Measurements from ENCODE around the gene PPIB. TPM values are rescaled to one million over a fixed set of nuclear protein-coding genes. Genes with fewer than 3 reads are reported as not detected.

The PPIB gene
- total RNA-seq, 1 donor from 2014 or later = 674 TPM

GRCh38 chr15:64162478-64162868 lies 349 bp downstream of the PPIB start:
- no peak for DNase-seq (ENCODE audit: low spot score in 2 of 2)
- Histone ChIP-seq H3K4me3 (peak overlapping the region; percentile 90 to 96), H3K4me1 (peaks cover 18 to 22% of the 10 kb centered on the region in 2 donors), H3K27ac (peak overlapping the region; percentile 91 to 95), H3K27me3 (no peaks in the 10 kb centered on the region), H3K36me3 (peaks cover 41 to 43% of the 10 kb centered on the region in 2 donors), H3K9me3 (no peaks in the 10 kb centered on the region)
- intact Hi-C loops (cut with DNase I) = loop anchor here (2.0 kb wide), 3 partner anchors 70 to 298 kb away; partner anchors contain the start of genes CIAO2A, TRIP4 and ZNF609
- no peak for TF ChIP-seq CTCF (IDR thresholded peaks at IDR 0.05)

DNA sequence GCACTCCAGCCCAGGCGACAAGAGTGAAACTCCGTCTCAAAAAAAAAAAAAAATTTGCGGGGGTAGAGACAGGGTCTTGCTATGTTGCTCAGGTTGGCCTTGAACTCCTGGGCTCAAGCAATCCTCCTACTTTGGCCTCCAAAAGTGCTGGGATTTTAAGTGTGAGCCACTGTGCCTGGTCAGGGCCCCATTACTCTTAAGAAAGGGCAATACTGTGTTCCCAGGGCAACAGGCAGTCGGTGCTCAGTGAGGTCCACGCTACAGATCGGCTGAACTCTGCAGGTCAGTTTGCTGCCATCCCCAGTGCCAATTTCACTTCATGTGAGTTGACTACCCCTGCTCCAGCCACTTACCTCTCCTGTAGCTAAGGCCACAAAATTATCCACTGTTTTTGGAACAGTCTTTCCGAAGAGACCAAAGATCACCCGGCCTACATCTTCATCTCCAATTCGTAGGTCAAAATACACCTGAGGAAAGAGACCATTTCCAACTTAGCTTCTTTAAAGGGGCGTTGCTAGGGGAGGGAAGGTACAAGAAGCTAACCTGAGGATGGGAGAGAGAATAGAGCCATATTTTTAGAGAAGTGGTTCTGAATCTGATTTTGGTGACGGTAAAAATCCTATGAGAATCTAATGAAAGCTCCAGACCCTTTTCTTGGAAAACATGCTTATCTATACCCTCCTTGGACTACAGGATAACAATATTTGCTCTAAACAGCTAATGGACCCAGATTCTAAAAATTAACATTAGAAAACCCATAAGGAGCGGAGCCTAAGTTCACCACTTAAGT lies 939 bp downstream of the PPIB start:
- Histone ChIP-seq H3K36me3 (peaks cover 47 to 49% of the 10 kb centered on the region in 2 donors), H3K4me1 (peaks cover 18 to 22% of the 10 kb centered on the region in 2 donors), H3K27ac (peak overlapping the region; percentile 91 to 95), H3K9me3 (no peaks in the 10 kb centered on the region), H3K4me3 (peak overlapping the region; percentile 90 to 96), H3K27me3 (no peaks in the 10 kb centered on the region)
- intact Hi-C loops (cut with DNase I) = loop anchor here (2.0 kb wide), 3 partner anchors 69 to 299 kb away; partner anchors contain the start of genes CIAO2A, TRIP4 and ZNF609
- TF ChIP-seq CTCF (IDR thresholded peaks at IDR 0.05) = no peak
- no peak for DNase-seq (ENCODE audit: low spot score in 2 of 2)

GRCh38 chr15:64158363-64159134 lies 4.3 kb downstream of the PPIB start:
- intact Hi-C loops (cut with DNase I) = no loop called here
- H3K4me1 ChIP-seq = peaks cover 18 to 25% of the 10 kb centered on the region in 2 donors

DNA sequence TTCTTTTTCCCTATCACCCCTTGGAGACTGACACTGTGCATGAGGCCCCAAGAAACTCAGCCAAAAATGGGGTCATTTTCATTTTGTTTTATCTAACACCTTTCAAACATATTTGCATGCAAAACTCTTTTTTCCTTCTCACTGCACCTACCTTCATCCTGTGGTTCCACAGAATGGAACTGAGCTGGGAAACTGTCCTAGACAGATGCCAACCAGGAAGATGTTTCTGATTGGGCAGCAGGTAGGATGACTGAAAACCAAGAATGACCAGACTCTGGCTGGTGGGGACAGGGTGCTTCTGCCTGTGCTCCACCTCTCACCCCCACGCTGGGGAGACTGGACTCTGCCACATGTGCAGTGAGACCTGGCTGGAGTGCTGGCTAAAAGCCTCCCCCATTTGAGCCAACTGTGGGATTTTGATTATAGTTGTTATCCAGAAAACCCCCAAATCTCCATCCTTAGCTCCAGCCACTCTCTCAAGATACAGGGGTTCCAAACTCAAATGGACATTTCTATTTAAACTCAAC lies 5.2 kb downstream of the PPIB start:
- Histone ChIP-seq H3K36me3 (peaks cover 69 to 78% of the 10 kb centered on the region in 2 donors), H3K27ac (no peak overlapping the region), H3K4me3 (no peak overlapping the region), H3K27me3 (no peaks in the 10 kb centered on the region), H3K9me3 (no peaks in the 10 kb centered on the region), H3K4me1 (peaks cover 18 to 32% of the 10 kb centered on the region in 2 donors)
- intact Hi-C loops (cut with DNase I) = no loop called here
- DNase-seq (ENCODE audit: low spot score in 2 of 2) = no peak
- TF ChIP-seq CTCF (IDR thresholded peaks at IDR 0.05) = no peak

More at GRCh38 chr15:64158363-64159134, 4.3 kb downstream of the PPIB start:
- no peak for TF ChIP-seq CTCF (IDR thresholded peaks at IDR 0.05)
- no peaks in the 10 kb centered on the region for H3K9me3 ChIP-seq
- no peaks in the 10 kb centered on the region for H3K27me3 ChIP-seq
- DNase-seq (ENCODE audit: low spot score in 2 of 2) = no peak
- no peak overlapping the region for H3K27ac ChIP-seq
- peaks cover 69 to 78% of the 10 kb centered on the region in 2 donors for H3K36me3 ChIP-seq
- no peak overlapping the region for H3K4me3 ChIP-seq

DNA sequence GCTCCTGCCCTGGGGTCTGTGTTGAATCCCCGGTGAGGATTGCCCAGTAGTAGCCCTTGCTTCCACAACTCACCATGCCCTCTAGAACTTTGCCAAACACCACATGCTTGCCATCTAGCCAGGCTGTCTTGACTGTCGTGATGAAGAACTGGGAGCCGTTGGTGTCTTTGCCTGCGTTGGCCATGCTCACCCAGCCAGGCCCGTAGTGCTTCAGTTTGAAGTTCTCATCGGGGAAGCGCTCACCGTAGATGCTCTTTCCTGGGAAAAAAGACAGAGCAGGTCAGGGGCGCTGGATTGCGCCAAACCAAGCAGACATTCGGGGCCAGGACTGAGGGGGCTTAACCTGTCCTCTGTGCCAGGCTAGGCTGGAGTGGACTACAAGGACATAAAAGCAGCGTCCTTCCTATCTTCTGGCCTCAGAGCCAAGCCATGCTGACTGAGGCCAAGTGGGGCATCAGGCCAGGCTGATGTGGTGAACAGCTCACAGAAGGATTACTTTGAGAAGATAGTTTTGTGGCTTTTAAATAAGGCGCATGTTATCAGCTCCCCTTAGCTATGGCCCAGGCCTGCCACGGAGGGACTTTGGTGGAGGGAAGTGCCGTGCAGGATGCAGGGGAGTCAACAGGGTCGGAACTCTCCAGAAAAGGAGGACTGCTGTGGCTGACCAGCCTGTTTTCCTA lies 6.0 kb downstream of the PPIB start:
- H3K36me3 ChIP-seq = peaks cover 69 to 78% of the 10 kb centered on the region in 2 donors
- TF ChIP-seq CTCF (IDR thresholded peaks at IDR 0.05) = no peak
- H3K9me3 ChIP-seq = no peaks in the 10 kb centered on the region
- no peak for DNase-seq (ENCODE audit: low spot score in 2 of 2)
- no peak overlapping the region for H3K4me3 ChIP-seq
- peaks cover 9% of the 10 kb centered on the region for H3K27me3 ChIP-seq
- peaks cover 19 to 36% of the 10 kb centered on the region in 2 donors for H3K4me1 ChIP-seq
- intact Hi-C loops (cut with DNase I) = no loop called here
- H3K27ac ChIP-seq = no peak overlapping the region
